ENCODE measurements around the gene C16orf96.

The C16orf96 gene

DNA sequence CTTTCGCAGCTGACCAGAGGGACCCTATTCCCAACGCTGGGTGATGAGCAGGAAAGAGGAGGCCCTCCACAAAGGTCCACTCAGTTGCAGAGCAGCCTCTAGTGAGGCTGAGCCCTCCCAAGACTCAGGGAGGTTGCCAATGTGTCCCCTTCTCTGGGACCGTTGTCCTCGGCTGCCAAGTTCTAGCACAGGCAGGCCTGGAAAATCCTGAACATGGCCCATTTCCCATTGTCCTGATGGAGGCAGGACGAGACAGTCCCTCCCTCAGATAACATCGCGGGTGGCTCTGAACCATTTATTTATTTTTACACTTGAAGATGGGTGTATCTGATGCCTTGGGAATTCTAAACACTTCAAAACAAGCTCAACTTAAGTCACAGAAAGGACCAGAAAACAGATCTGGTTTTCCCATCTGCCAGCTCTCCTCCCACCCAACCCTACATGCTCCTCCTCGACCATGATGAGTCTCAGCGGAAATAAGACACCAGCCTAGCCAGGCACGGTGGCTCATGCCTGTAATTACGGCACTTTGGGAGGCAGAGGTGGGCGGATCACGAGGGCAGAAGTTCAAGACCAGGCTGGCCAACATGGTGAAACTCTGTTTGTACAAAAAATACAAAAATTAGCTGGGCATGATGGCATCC, 30.4 kb upstream of the C16orf96 start:
- DNase-seq = no peak

DNA sequence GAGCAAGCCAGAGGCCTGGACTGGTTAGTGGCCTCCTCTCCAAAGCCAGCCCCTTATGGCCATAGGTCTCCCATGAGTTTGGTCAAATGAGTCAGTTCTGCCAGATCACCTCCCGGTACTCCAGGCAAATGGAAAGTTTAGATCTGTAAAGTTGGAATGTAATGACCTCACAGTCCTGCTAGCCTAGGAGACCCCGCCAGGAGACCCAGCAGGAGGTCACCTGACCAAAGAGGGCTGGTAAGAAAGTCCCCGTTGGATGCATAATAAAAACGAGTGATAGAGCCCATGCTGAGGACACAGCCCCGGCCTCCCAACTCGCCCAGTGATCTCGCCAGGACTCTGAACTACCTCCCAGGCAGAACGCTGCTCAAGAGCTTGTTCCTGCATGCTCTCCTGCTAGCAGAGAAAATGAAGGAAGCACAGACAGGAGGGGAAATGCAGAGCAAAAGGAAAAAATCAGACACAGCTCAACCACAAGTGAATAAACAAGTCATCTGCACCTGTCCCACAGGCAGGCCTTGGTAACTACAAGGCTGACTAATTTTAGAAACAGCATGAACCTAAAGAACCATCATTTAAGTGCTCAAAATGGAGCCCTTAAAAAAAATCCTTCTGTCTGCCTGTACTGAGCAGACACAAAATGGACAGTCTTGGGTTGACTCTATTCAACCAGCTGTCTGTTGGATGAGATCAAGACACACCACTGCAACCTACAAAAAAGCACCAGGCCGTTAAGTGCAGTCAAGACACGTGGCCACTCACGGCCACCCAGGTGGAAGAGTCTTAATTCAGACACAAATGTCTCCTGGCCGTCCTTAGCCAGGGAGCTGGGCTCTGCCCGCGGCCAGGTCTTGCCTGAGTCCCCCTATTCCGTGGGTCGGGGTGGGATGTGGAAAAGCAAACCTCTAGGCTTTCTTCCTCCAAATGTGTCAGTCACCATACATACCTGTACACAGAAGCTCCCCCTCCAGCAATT, 26.8 kb upstream of the C16orf96 start:
- DNase-seq = no peak

DNA sequence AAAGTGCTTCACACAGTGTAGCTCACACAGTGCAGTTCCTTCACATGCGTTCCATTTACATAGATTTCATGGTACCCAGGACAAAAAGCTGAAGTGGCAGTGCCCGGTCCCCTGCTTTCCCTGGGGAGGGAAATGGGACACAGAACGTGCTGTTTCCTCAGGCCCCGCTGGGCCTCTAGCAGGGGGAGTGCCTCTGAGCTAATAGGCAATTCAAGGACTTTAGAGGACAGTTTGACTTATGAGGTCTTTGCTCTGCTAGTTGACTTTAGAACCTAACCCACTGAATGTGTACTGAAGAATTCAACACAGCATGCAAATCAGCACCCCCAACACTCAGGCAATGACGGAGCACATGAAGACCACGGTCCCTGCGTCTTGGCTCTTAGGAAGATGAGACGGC, 24.3 kb upstream of the C16orf96 start:
- DNase-seq = no peak

GRCh38 chr16:4532238-4532637, 23.9 kb upstream of the C16orf96 start:
- DNase-seq = no peak

GRCh38 chr16:4533490-4533889, 22.6 kb upstream of the C16orf96 start:
- DNase-seq = no peak

- DNase-seq = no peak
Measured at GRCh38 chr16:4534151-4534790, 21.9 kb upstream of the C16orf96 start.

GRCh38 chr16:4535627-4536108, 20.5 kb upstream of the C16orf96 start:
- no peak for DNase-seq

- no peak for DNase-seq
Measured at GRCh38 chr16:4536391-4537106, 19.6 kb upstream of the C16orf96 start.

- peak; percentile 79 for DNase-seq
Measured at GRCh38 chr16:4537376-4538343, 18.5 kb upstream of the C16orf96 start.

GRCh38 chr16:4538350-4539235, 17.5 kb upstream of the C16orf96 start, which contains the start of gene CDIP1:
Gene CDIP1 (minus strand): TSS chr16:4538773. CDS start chr16:4514130, 24,643 bp downstream.
- DNase-seq = peak; percentile 95

GRCh38 chr16:4539716-4540284, 16.3 kb upstream of the C16orf96 start:
- no peak for DNase-seq

GRCh38 chr16:4544473-4544872, 11.7 kb upstream of the C16orf96 start:
- DNase-seq = no peak

DNA sequence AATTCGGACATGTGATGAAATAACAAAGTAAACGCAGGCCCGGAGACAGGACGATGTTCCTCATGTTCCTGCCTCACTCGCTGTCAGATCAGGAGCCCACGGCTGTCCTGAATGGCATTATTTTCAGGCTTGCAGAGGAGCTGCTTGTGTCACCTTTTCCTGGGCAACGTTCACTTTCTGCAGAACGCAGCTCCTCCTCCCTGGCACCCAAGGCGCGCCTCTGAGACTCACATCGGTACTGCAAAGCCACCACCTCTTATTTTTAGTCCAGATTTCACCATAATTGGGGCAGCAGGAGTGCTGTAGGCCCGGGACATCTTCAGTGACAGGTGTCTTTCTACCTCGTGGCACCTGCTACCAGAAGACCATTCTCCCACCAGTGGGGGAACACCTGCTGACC, 8.0 kb upstream of the C16orf96 start:
- DNase-seq = no peak

- DNase-seq = no peak
Measured at GRCh38 chr16:4550591-4550990, 5.5 kb upstream of the C16orf96 start.

- no peak for DNase-seq
Measured at GRCh38 chr16:4552541-4552940, 3.6 kb upstream of the C16orf96 start.

- no peak for DNase-seq
Measured at GRCh38 chr16:4556580-4556979, 440 bp downstream of the C16orf96 start.

DNA sequence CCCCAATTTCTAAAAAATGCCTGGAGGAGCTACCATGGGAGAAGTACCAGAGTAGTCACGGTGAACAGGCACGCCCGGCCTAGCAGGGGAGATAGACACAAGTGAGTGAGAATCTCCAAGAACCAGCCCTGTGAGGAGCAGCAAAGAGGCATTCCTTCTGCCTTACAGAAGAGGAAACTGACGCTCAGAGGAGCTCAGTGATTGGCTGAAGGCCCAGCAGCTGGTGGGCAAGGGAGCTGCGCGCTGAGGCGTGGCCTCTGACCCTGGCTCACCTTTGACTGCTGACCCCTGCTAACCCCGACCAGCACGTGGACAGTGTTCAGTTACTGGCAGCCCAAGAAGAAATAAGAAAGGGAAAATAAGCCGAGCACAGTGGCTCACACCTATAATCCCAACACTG, 1.8 kb downstream of the C16orf96 start:
- no peak for DNase-seq

- DNase-seq = no peak
Measured at GRCh38 chr16:4561596-4561995, 5.5 kb downstream of the C16orf96 start.

GRCh38 chr16:4564661-4565267, 8.6 kb downstream of the C16orf96 start:
- no peak for DNase-seq
